Measurements from ENCODE around the gene ST7. TPM values are rescaled to one million over a fixed set of nuclear protein-coding genes. Genes with fewer than 3 reads are reported as not detected.

Gene ST7
- total and polyA plus RNA-seq, 2 of the 13 experiments (the other 11 are each of a cell fraction or from before 2014, with no cell fraction given), result 17.3 to 23.5 TPM

DNA sequence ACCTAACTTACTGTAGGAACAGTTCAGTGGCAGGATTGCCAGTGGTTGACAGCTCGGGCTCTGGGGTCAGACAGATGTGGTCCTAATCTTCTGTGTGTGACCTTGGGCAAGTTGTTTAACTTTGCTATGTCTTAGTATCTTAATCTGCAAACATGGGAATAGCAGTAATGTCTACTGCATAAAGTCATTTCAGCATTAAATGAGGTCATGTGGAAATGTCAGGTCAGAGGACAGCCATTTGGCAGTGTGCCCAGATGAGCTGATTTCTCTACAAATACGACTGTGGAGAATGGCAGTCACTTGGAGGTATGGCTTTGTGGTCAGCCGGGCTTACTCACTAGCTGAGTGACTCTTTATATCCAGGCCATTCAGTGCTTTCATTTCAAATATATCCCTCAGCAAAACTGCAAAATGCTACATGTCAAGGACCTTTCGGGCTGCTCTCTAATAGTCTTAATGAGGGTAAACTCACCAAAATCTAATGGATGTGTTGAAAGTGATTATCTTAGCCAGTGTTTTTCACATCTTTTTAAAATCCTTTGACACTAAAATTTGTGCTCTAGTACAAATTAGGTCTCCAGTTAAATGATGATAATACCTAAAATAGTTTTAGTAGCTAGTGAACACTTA, 171.4 kb downstream of the ST7 start (continued):
- TF ChIP-seq, protein P1, sequence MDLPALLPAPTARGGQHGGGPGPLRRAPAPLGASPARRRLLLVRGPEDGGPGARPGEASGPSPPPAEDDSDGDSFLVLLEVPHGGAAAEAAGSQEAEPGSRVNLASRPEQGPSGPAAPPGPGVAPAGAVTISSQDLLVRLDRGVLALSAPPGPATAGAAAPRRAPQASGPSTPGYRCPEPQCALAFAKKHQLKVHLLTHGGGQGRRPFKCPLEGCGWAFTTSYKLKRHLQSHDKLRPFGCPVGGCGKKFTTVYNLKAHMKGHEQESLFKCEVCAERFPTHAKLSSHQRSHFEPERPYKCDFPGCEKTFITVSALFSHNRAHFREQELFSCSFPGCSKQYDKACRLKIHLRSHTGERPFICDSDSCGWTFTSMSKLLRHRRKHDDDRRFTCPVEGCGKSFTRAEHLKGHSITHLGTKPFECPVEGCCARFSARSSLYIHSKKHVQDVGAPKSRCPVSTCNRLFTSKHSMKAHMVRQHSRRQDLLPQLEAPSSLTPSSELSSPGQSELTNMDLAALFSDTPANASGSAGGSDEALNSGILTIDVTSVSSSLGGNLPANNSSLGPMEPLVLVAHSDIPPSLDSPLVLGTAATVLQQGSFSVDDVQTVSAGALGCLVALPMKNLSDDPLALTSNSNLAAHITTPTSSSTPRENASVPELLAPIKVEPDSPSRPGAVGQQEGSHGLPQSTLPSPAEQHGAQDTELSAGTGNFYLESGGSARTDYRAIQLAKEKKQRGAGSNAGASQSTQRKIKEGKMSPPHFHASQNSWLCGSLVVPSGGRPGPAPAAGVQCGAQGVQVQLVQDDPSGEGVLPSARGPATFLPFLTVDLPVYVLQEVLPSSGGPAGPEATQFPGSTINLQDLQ (CRISPR knock-in tag; IDR thresholded peaks at IDR 0.05), result no peak
- TF ChIP-seq SRY (CRISPR knock-in tag; IDR thresholded peaks at IDR 0.05) (no peak), ZNF143 (CRISPR knock-in tag; IDR thresholded peaks at IDR 0.05) (no peak), ZNF446 (CRISPR knock-in tag; IDR thresholded peaks at IDR 0.05) (no peak), CENPX (CRISPR knock-in tag; IDR thresholded peaks at IDR 0.05) (no peak), ZNF234 (CRISPR knock-in tag; conservative IDR thresholded peaks at IDR 0.05) (no peak), ZNF607 (CRISPR knock-in tag; IDR thresholded peaks at IDR 0.05; ENCODE audit: borderline replicate concordance) (no peak), GLI4 (CRISPR knock-in tag; IDR thresholded peaks at IDR 0.05; ENCODE audit: borderline replicate concordance) (no peak), NR2F2 (IDR thresholded peaks at IDR 0.05; ENCODE audit: borderline replicate concordance, low read depth) (peak; percentile 95), SMAD1 (CRISPR knock-in tag; IDR thresholded peaks at IDR 0.05; ENCODE audit: borderline replicate concordance, low read depth) (no peak), ZFP36L2 (CRISPR knock-in tag; IDR thresholded peaks at IDR 0.05) (no peak), ZBTB42 (CRISPR knock-in tag; IDR thresholded peaks at IDR 0.05) (0 out of 2 replicates have a peak, but pooled peaks have one; percentile 87), SMC3 (IDR thresholded peaks at IDR 0.05; ENCODE audit: low read length) (no peak), PRPF4 (IDR thresholded peaks at IDR 0.05; ENCODE audit: low read depth, low read length, poor library complexity, severe bottlenecking) (no peak), RFX1 (IDR thresholded peaks at IDR 0.05) (no peak), KMT2A (CRISPR knock-in tag; IDR thresholded peaks at IDR 0.05) (no peak), ZNF749 (CRISPR knock-in tag; IDR thresholded peaks at IDR 0.05; ENCODE audit: borderline replicate concordance) (no peak; the same call in 1 of the 2 replicates), KDM5B (CRISPR knock-in tag; IDR thresholded peaks at IDR 0.05; ENCODE audit: borderline replicate concordance) (no peak), SOX6 (IDR thresholded peaks at IDR 0.05) (no peak), SOX6 (CRISPR knock-in tag; IDR thresholded peaks at IDR 0.05) (peak; percentile 70)
- TF ChIP-seq, protein P2, sequence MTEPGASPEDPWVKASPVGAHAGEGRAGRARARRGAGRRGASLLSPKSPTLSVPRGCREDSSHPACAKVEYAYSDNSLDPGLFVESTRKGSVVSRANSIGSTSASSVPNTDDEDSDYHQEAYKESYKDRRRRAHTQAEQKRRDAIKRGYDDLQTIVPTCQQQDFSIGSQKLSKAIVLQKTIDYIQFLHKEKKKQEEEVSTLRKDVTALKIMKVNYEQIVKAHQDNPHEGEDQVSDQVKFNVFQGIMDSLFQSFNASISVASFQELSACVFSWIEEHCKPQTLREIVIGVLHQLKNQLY (CRISPR knock-in tag; IDR thresholded peaks at IDR 0.05), result no peak
- TF ChIP-seq, protein P3, sequence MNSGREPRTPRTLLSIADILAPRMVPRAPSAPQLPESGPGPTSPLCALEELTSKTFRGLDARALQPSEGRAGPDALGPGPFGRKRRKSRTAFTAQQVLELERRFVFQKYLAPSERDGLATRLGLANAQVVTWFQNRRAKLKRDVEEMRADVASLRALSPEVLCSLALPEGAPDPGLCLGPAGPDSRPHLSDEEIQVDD (CRISPR knock-in tag; IDR thresholded peaks at IDR 0.05; ENCODE audit: borderline replicate concordance), result no peak
- TF ChIP-seq, protein P4, sequence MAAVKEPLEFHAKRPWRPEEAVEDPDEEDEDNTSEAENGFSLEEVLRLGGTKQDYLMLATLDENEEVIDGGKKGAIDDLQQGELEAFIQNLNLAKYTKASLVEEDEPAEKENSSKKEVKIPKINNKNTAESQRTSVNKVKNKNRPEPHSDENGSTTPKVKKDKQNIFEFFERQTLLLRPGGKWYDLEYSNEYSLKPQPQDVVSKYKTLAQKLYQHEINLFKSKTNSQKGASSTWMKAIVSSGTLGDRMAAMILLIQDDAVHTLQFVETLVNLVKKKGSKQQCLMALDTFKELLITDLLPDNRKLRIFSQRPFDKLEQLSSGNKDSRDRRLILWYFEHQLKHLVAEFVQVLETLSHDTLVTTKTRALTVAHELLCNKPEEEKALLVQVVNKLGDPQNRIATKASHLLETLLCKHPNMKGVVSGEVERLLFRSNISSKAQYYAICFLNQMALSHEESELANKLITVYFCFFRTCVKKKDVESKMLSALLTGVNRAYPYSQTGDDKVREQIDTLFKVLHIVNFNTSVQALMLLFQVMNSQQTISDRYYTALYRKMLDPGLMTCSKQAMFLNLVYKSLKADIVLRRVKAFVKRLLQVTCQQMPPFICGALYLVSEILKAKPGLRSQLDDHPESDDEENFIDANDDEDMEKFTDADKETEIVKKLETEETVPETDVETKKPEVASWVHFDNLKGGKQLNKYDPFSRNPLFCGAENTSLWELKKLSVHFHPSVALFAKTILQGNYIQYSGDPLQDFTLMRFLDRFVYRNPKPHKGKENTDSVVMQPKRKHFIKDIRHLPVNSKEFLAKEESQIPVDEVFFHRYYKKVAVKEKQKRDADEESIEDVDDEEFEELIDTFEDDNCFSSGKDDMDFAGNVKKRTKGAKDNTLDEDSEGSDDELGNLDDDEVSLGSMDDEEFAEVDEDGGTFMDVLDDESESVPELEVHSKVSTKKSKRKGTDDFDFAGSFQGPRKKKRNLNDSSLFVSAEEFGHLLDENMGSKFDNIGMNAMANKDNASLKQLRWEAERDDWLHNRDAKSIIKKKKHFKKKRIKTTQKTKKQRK (IDR thresholded peaks at IDR 0.05; ENCODE audit: low read length), result no peak
- TF ChIP-seq, protein P5, sequence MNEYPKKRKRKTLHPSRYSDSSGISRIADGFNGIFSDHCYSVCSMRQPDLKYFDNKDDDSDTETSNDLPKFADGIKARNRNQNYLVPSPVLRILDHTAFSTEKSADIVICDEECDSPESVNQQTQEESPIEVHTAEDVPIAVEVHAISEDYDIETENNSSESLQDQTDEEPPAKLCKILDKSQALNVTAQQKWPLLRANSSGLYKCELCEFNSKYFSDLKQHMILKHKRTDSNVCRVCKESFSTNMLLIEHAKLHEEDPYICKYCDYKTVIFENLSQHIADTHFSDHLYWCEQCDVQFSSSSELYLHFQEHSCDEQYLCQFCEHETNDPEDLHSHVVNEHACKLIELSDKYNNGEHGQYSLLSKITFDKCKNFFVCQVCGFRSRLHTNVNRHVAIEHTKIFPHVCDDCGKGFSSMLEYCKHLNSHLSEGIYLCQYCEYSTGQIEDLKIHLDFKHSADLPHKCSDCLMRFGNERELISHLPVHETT (CRISPR knock-in tag; conservative IDR thresholded peaks at IDR 0.05), result no peak
